ENCODE data around the gene SMIM41. TPM values are rescaled to one million over a fixed set of nuclear protein-coding genes. Genes with fewer than 3 reads are reported as not detected.

Gene SMIM41
- polyA plus RNA-seq, 1 donor (not counting 4 experiments of a cell fraction or from before 2014, with no cell fraction given) = not detected

- H3K9me3 ChIP-seq (ENCODE audit: control insufficient read depth, low read depth, low read length) = no peaks in the 10 kb centered on the region
- H3K9ac ChIP-seq (ENCODE audit: control insufficient read depth, extremely low read depth, insufficient read depth, low read length) = peak overlapping the region; percentile 100
- DNase-seq (ENCODE audit: low read depth, low spot score) = no peak
- TF ChIP-seq CTCF (optimal IDR thresholded peaks at IDR 0.05 in 1 of 3, IDR thresholded peaks at IDR 0.05 in 1 of 3, conservative IDR thresholded peaks at IDR 0.05 in 1 of 3; ENCODE audit: extremely low read depth in 1 of 3, insufficient read depth in 2 of 3, low read length in 3 of 3) (no peak), EZH2 (IDR thresholded peaks at IDR 0.05; ENCODE audit: low read length) (no peak)
- H3K36me3 ChIP-seq (ENCODE audit: control insufficient read depth in 2 of 2, extremely low read depth in 1 of 2, insufficient read depth in 2 of 2, low read length in 2 of 2) = no peaks in the 10 kb centered on the region
- peak overlapping the region; percentile 20 for H3K4me2 ChIP-seq (ENCODE audit: control insufficient read depth, extremely low read depth, insufficient read depth, low read depth, low read length)
- H3K4me1 ChIP-seq (ENCODE audit: control insufficient read depth, extremely low read depth, insufficient read depth, low read length) = peaks cover 84% of the 10 kb centered on the region
- no peaks in the 10 kb centered on the region for H4K20me1 ChIP-seq (ENCODE audit: control insufficient read depth, extremely low read depth, insufficient read depth, low read length)
- no peak overlapping the region for H3K4me3 ChIP-seq (ENCODE audit: control insufficient read depth in 2 of 3, extremely low read depth in 1 of 3, insufficient read depth in 2 of 3, low read depth in 1 of 3, low read length in 3 of 3)
- dilution Hi-C loops (cut with MboI; ENCODE audit: extremely low pct_ligation_motif_present, low sequenced_read_pairs) = no loop called here
- H3K27ac ChIP-seq (ENCODE audit: control insufficient read depth, insufficient read depth, low read length) = peak overlapping the region; percentile 100
- no peaks in the 10 kb centered on the region for H3K27me3 ChIP-seq (ENCODE audit: control insufficient read depth, extremely low read depth, insufficient read depth, low read length)
- peaks cover 7% of the 10 kb centered on the region for H3K79me2 ChIP-seq (ENCODE audit: control insufficient read depth, insufficient read depth, low read length)
- no peaks in the 10 kb centered on the region for H3K9me1 ChIP-seq (ENCODE audit: control insufficient read depth, extremely low read depth, insufficient read depth, low read length)
- H2AFZ ChIP-seq (ENCODE audit: control insufficient read depth, low read length) = no peak overlapping the region
- peak; percentile 48 for FAIRE-seq
Observed at GRCh38 chr12:52151153-52151836, 71.8 kb downstream of the SMIM41 start.

GRCh38 chr12:52151837-52152783 lies 72.6 kb downstream of the SMIM41 start:
- FAIRE-seq = peak; percentile 9
- TF ChIP-seq EZH2 (IDR thresholded peaks at IDR 0.05; ENCODE audit: low read length) (no peak), CTCF (optimal IDR thresholded peaks at IDR 0.05 in 1 of 3, IDR thresholded peaks at IDR 0.05 in 1 of 3, conservative IDR thresholded peaks at IDR 0.05 in 1 of 3; ENCODE audit: extremely low read depth in 1 of 3, insufficient read depth in 2 of 3, low read length in 3 of 3) (peak in 2 of 3 experiments; percentile 62 to 95)
- H3K79me2 ChIP-seq (ENCODE audit: control insufficient read depth, insufficient read depth, low read length) = no peaks in the 10 kb centered on the region
- peak; percentile 92 for DNase-seq (ENCODE audit: low read depth, low spot score)
- no peaks in the 10 kb centered on the region for H4K20me1 ChIP-seq (ENCODE audit: control insufficient read depth, extremely low read depth, insufficient read depth, low read length)
- no peak overlapping the region for H3K4me3 ChIP-seq (ENCODE audit: control insufficient read depth in 2 of 3, extremely low read depth in 1 of 3, insufficient read depth in 2 of 3, low read depth in 1 of 3, low read length in 3 of 3)
- H2AFZ ChIP-seq (ENCODE audit: control insufficient read depth, low read length) = no peak overlapping the region
- H3K27me3 ChIP-seq (ENCODE audit: control insufficient read depth, extremely low read depth, insufficient read depth, low read length) = no peaks in the 10 kb centered on the region
- dilution Hi-C loops (cut with MboI; ENCODE audit: extremely low pct_ligation_motif_present, low sequenced_read_pairs) = no loop called here
- peak overlapping the region; percentile 100 for H3K9ac ChIP-seq (ENCODE audit: control insufficient read depth, extremely low read depth, insufficient read depth, low read length)
- H3K9me3 ChIP-seq (ENCODE audit: control insufficient read depth, low read depth, low read length) = no peaks in the 10 kb centered on the region
- H3K4me1 ChIP-seq (ENCODE audit: control insufficient read depth, extremely low read depth, insufficient read depth, low read length) = peaks cover 84% of the 10 kb centered on the region
- peak overlapping the region; percentile 100 for H3K27ac ChIP-seq (ENCODE audit: control insufficient read depth, insufficient read depth, low read length)
- peak overlapping the region; percentile 42 for H3K4me2 ChIP-seq (ENCODE audit: control insufficient read depth, extremely low read depth, insufficient read depth, low read depth, low read length)
- no peaks in the 10 kb centered on the region for H3K9me1 ChIP-seq (ENCODE audit: control insufficient read depth, extremely low read depth, insufficient read depth, low read length)
- no peaks in the 10 kb centered on the region for H3K36me3 ChIP-seq (ENCODE audit: control insufficient read depth in 2 of 2, extremely low read depth in 1 of 2, insufficient read depth in 2 of 2, low read length in 2 of 2)

Measured in keratinocyte (primary cell).